ENCODE results near the gene UXS1.

The UXS1 gene

GRCh38 chr2:106097038-106098000, 96.8 kb downstream of the UXS1 start:
- Histone ChIP-seq H3K36me3 (ENCODE audit: control insufficient read depth, insufficient read depth, low read length) (no peaks in the 10 kb centered on the region), H3K9me3 (ENCODE audit: control insufficient read depth, low read length) (no peaks in the 10 kb centered on the region), H3K9ac (ENCODE audit: low read length) (no peak overlapping the region), H3K4me1 (ENCODE audit: control insufficient read depth, insufficient read depth, low read length) (no peaks in the 10 kb centered on the region), H3K4me3 (ENCODE audit: low read length) (no peak overlapping the region), H3K27me3 (ENCODE audit: control insufficient read depth, insufficient read depth, low read length) (no peaks in the 10 kb centered on the region)

- Histone ChIP-seq H3K9ac (ENCODE audit: low read length) (no peak overlapping the region), H3K36me3 (ENCODE audit: control insufficient read depth, insufficient read depth, low read length) (no peaks in the 10 kb centered on the region), H3K4me3 (ENCODE audit: low read length) (no peak overlapping the region), H3K27me3 (ENCODE audit: control insufficient read depth, insufficient read depth, low read length) (no peaks in the 10 kb centered on the region), H3K9me3 (ENCODE audit: control insufficient read depth, low read length) (no peaks in the 10 kb centered on the region), H3K4me1 (ENCODE audit: control insufficient read depth, insufficient read depth, low read length) (no peaks in the 10 kb centered on the region)
Measured at GRCh38 chr2:106096299-106097037, 97.6 kb downstream of the UXS1 start.

- H3K9me3 ChIP-seq (ENCODE audit: control insufficient read depth, low read length): no peaks in the 10 kb centered on the region
- no peaks in the 10 kb centered on the region for H3K36me3 ChIP-seq (ENCODE audit: control insufficient read depth, insufficient read depth, low read length)
- H3K9ac ChIP-seq (ENCODE audit: low read length): no peak overlapping the region
- H3K4me1 ChIP-seq (ENCODE audit: control insufficient read depth, insufficient read depth, low read length): no peaks in the 10 kb centered on the region
- no peak overlapping the region for H3K4me3 ChIP-seq (ENCODE audit: low read length)
- no peaks in the 10 kb centered on the region for H3K27me3 ChIP-seq (ENCODE audit: control insufficient read depth, insufficient read depth, low read length)
Measured at GRCh38 chr2:106095478-106096298, 98.4 kb downstream of the UXS1 start.

GRCh38 chr2:106094131-106094841, 99.8 kb downstream of the UXS1 start:
- no peak overlapping the region for H3K9ac ChIP-seq (ENCODE audit: low read length)
- H3K9me3 ChIP-seq (ENCODE audit: control insufficient read depth, low read length): no peaks in the 10 kb centered on the region
- H3K36me3 ChIP-seq (ENCODE audit: control insufficient read depth, insufficient read depth, low read length): no peaks in the 10 kb centered on the region
- H3K4me3 ChIP-seq (ENCODE audit: low read length): no peak overlapping the region
- H3K27me3 ChIP-seq (ENCODE audit: control insufficient read depth, insufficient read depth, low read length): no peaks in the 10 kb centered on the region
- no peaks in the 10 kb centered on the region for H3K4me1 ChIP-seq (ENCODE audit: control insufficient read depth, insufficient read depth, low read length)

- H3K4me1 ChIP-seq (ENCODE audit: control insufficient read depth, insufficient read depth, low read length): no peaks in the 10 kb centered on the region
- no peaks in the 10 kb centered on the region for H3K9me3 ChIP-seq (ENCODE audit: control insufficient read depth, low read length)
- no peak overlapping the region for H3K4me3 ChIP-seq (ENCODE audit: low read length)
- no peaks in the 10 kb centered on the region for H3K27me3 ChIP-seq (ENCODE audit: control insufficient read depth, insufficient read depth, low read length)
- H3K9ac ChIP-seq (ENCODE audit: low read length): no peak overlapping the region
- H3K36me3 ChIP-seq (ENCODE audit: control insufficient read depth, insufficient read depth, low read length): no peaks in the 10 kb centered on the region
Measured at GRCh38 chr2:106090916-106091618, 103.0 kb downstream of the UXS1 start.

GRCh38 chr2:106089611-106090010, 104.5 kb downstream of the UXS1 start:
- H3K36me3 ChIP-seq (ENCODE audit: control insufficient read depth, insufficient read depth, low read length): no peaks in the 10 kb centered on the region
- no peaks in the 10 kb centered on the region for H3K27me3 ChIP-seq (ENCODE audit: control insufficient read depth, insufficient read depth, low read length)
- no peaks in the 10 kb centered on the region for H3K9me3 ChIP-seq (ENCODE audit: control insufficient read depth, low read length)
- no peak overlapping the region for H3K4me3 ChIP-seq (ENCODE audit: low read length)
- no peak overlapping the region for H3K9ac ChIP-seq (ENCODE audit: low read length)
- H3K4me1 ChIP-seq (ENCODE audit: control insufficient read depth, insufficient read depth, low read length): no peaks in the 10 kb centered on the region

- Histone ChIP-seq H3K4me1 (ENCODE audit: control insufficient read depth, insufficient read depth, low read length) (no peaks in the 10 kb centered on the region), H3K9ac (ENCODE audit: low read length) (no peak overlapping the region), H3K36me3 (ENCODE audit: control insufficient read depth, insufficient read depth, low read length) (no peaks in the 10 kb centered on the region), H3K9me3 (ENCODE audit: control insufficient read depth, low read length) (no peaks in the 10 kb centered on the region), H3K4me3 (ENCODE audit: low read length) (no peak overlapping the region), H3K27me3 (ENCODE audit: control insufficient read depth, insufficient read depth, low read length) (no peaks in the 10 kb centered on the region)
Measured at GRCh38 chr2:106085181-106085940, 108.7 kb downstream of the UXS1 start.

GRCh38 chr2:106080959-106081358, 113.1 kb downstream of the UXS1 start:
- Histone ChIP-seq H3K4me1 (ENCODE audit: control insufficient read depth, insufficient read depth, low read length) (no peaks in the 10 kb centered on the region), H3K9ac (ENCODE audit: low read length) (no peak overlapping the region), H3K36me3 (ENCODE audit: control insufficient read depth, insufficient read depth, low read length) (no peaks in the 10 kb centered on the region), H3K4me3 (ENCODE audit: low read length) (no peak overlapping the region), H3K27me3 (ENCODE audit: control insufficient read depth, insufficient read depth, low read length) (no peaks in the 10 kb centered on the region), H3K9me3 (ENCODE audit: control insufficient read depth, low read length) (no peaks in the 10 kb centered on the region)

- Histone ChIP-seq H3K36me3 (ENCODE audit: control insufficient read depth, insufficient read depth, low read length) (no peaks in the 10 kb centered on the region), H3K9me3 (ENCODE audit: control insufficient read depth, low read length) (no peaks in the 10 kb centered on the region)
Measured at GRCh38 chr2:106078096-106078495, 116.0 kb downstream of the UXS1 start.

GRCh38 chr2:106076941-106077340, 117.2 kb downstream of the UXS1 start:
- Histone ChIP-seq H3K9me3 (ENCODE audit: control insufficient read depth, low read length) (no peaks in the 10 kb centered on the region), H3K9ac (ENCODE audit: low read length) (no peak overlapping the region), H3K36me3 (ENCODE audit: control insufficient read depth, insufficient read depth, low read length) (no peaks in the 10 kb centered on the region), H3K4me3 (ENCODE audit: low read length) (no peak overlapping the region), H3K27me3 (ENCODE audit: control insufficient read depth, insufficient read depth, low read length) (no peaks in the 10 kb centered on the region), H3K4me1 (ENCODE audit: control insufficient read depth, insufficient read depth, low read length) (no peaks in the 10 kb centered on the region)

More at GRCh38 chr2:106078096-106078495, 116.0 kb downstream of the UXS1 start:
- H3K4me1 ChIP-seq (ENCODE audit: control insufficient read depth, insufficient read depth, low read length): no peaks in the 10 kb centered on the region
- H3K4me3 ChIP-seq (ENCODE audit: low read length): no peak overlapping the region
- no peaks in the 10 kb centered on the region for H3K27me3 ChIP-seq (ENCODE audit: control insufficient read depth, insufficient read depth, low read length)
- H3K9ac ChIP-seq (ENCODE audit: low read length): no peak overlapping the region

Measured in mucosa of stomach (tissue), 1 donor.